NT2/D1 (cell line): ENCODE data around the gene AKR1C3.

Experiments
- SUZ12 ChIP-seq: IDR thresholded peaks from 2 replicates; pipeline ENCODE4 v1.6.1; 2011; ENCODE audit not compliant: insufficient read length, insufficient read depth; ENCODE audit errors: extremely low read depth
- YY1 ChIP-seq: IDR thresholded peaks from 2 replicates; pipeline ENCODE4 v1.6.1; 2011; ENCODE audit not compliant: insufficient read length, insufficient read depth
- ZNF274 ChIP-seq: IDR thresholded peaks from 2 replicates; pipeline ENCODE4 v1.6.1; 2011; ENCODE audit warnings: mild to moderate bottlenecking, low read depth, low read length

DNA sequence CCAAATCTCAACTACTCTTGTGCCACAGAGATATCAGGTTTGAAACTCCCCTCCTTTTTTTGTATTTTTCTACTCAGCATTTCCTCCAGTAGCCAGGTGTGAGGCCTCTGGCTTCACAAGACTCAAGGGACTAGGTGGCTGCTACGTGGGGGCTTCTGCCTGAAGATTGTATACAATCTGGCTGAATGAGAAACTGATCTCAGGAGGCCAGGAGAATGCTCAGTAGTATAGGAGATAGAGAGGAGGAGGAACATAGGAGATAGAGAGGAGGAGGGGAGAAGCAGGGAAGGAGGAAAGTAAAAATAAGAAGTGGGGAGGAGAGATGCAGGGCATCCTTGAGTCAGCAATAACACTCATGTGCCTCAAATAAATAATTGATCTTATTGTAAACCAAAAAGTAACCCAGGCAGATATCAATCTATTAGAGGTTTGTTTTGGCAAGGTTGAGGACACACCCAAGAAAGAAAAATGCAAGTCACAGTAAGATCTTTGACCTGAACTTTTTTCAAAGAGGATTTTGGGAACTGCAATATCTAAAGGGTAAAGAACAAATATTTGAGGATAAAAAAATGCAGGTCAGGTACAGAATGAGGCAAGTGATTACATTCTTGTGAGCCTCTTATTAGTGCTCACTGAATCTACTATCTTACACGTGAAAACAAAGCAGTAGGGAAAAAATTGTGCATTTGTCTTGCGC, 53.9 kb downstream of the AKR1C3 start:
- TF ChIP-seq YY1 (no peak), SUZ12 (no peak), ZNF274 (no peak)
